HepG2 (cell line): ENCODE results near the gene SMARCA2. TPM values are rescaled to one million over a fixed set of nuclear protein-coding genes. Genes with fewer than 3 reads are reported as not detected.

Experiments
- ERF ChIP-seq: IDR thresholded peaks from 2 replicates; pipeline ENCODE4 v1.6.1; 2018; ENCODE audit warnings: missing biosample characterization, missing genetic modification reagents
- FOXO4 ChIP-seq: sonication (generic); formaldehyde crosslinking; conservative IDR thresholded peaks from 2 replicates; pipeline ENCODE4 v1.8.1; 2023; ENCODE audit warnings: missing genetic modification reagents
- HMG20B ChIP-seq: conservative IDR thresholded peaks from 2 replicates; pipeline ENCODE4 v1.6.1; 2016; ENCODE audit warnings: missing genetic modification reagents, missing compliant biosample characterization
- JDP2 ChIP-seq: sonication (generic); formaldehyde crosslinking; IDR thresholded peaks from 2 replicates; pipeline ENCODE4 v1.8.1; 2022; ENCODE audit warnings: missing genetic modification reagents, borderline replicate concordance
- MAZ ChIP-seq, 2 experiments: sonication (generic) in 1 of 2; formaldehyde crosslinking in 1 of 2; IDR thresholded peaks; 2 replicates each; pipeline versions ENCODE4 v1.5.0 to v1.6.1; 2012 to 2020; ENCODE audit warnings: low read depth in 2 of 2, mild to moderate bottlenecking in 2 of 2, borderline replicate concordance in 1 of 2, improper control_type of control experiment in 1 of 2, low read length in 1 of 2, missing genetic modification reagents in 1 of 2, moderate library complexity in 1 of 2
- MEIS2 ChIP-seq: sonication (generic); formaldehyde crosslinking; IDR thresholded peaks from 2 replicates; pipeline ENCODE4 v1.9.0; 2021; ENCODE audit warnings: mild to moderate bottlenecking, missing genetic modification reagents
- RBFOX2 ChIP-seq: fragments of 200-400 bp; formaldehyde crosslinking; IDR thresholded peaks from 2 replicates; pipeline ENCODE4 v1.6.1; 2017; ENCODE audit warnings: low read depth, mild to moderate bottlenecking, low read length
- SMC3 ChIP-seq: IDR thresholded peaks from 2 replicates; pipeline ENCODE4 v1.6.1; 2011; ENCODE audit warnings: low read length, improper control_type of control experiment
- SP140L ChIP-seq: sonication (generic); formaldehyde crosslinking; IDR thresholded peaks from 2 replicates; pipeline ENCODE4 v1.4.0; 2020; ENCODE audit warnings: missing genetic modification reagents, borderline replicate concordance
- SP4 ChIP-seq: sonication (generic); formaldehyde crosslinking; IDR thresholded peaks from 2 replicates; pipeline ENCODE4 v1.8.1; 2023; ENCODE audit warnings: mild to moderate bottlenecking, missing genetic modification reagents
- SRF ChIP-seq: IDR thresholded peaks from 2 replicates; pipeline ENCODE4 v1.6.1; 2011; ENCODE audit warnings: mild to moderate bottlenecking, low read depth, low read length, moderate library complexity
- ZBTB25 ChIP-seq: IDR thresholded peaks from 2 replicates; pipeline ENCODE4 v1.6.1; 2018; ENCODE audit warnings: missing genetic modification reagents
- ZNF33A ChIP-seq: sonication (generic); formaldehyde crosslinking; IDR thresholded peaks from 2 replicates; pipeline ENCODE4 v1.5.1; 2020; ENCODE audit warnings: missing genetic modification reagents, mild to moderate bottlenecking, moderate library complexity, borderline replicate concordance
- ZNF382 ChIP-seq: sonication (generic); formaldehyde crosslinking; IDR thresholded peaks from 2 replicates; pipeline ENCODE4 v1.5.0; 2020; ENCODE audit warnings: missing genetic modification reagents, mild to moderate bottlenecking, borderline replicate concordance
- ZNF414 ChIP-seq: sonication (generic); formaldehyde crosslinking; IDR thresholded peaks from 2 replicates; pipeline ENCODE4 v1.5.0; 2020; ENCODE audit warnings: missing genetic modification reagents
- ZNF441 ChIP-seq: sonication (generic); formaldehyde crosslinking; IDR thresholded peaks from 2 replicates; pipeline ENCODE4 v1.7.0; 2021; ENCODE audit warnings: missing genetic modification reagents, borderline replicate concordance
- ZNF503 ChIP-seq: sonication (generic); formaldehyde crosslinking; IDR thresholded peaks from 2 replicates; pipeline ENCODE4 v1.4.0; 2020; ENCODE audit warnings: missing genetic modification reagents
- ZNF576 ChIP-seq: sonication (generic); formaldehyde crosslinking; IDR thresholded peaks from 2 replicates; pipeline ENCODE4 v1.4.0; 2020; ENCODE audit warnings: mild to moderate bottlenecking, missing genetic modification reagents
- ZNF772 ChIP-seq: sonication (generic); formaldehyde crosslinking; IDR thresholded peaks from 2 replicates; pipeline ENCODE4 v1.5.0; 2020; ENCODE audit warnings: mild to moderate bottlenecking, missing genetic modification reagents
- ZNF777 ChIP-seq: sonication (generic); formaldehyde crosslinking; IDR thresholded peaks from 2 replicates; pipeline ENCODE4 v1.4.0; 2020; ENCODE audit warnings: missing genetic modification reagents
- ZSCAN31 ChIP-seq: sonication (generic); formaldehyde crosslinking; IDR thresholded peaks from 2 replicates; pipeline ENCODE4 v1.5.0; 2020; ENCODE audit warnings: low read depth, mild to moderate bottlenecking, missing genetic modification reagents
- ZSCAN9 ChIP-seq: IDR thresholded peaks from 2 replicates; pipeline ENCODE4 v1.6.1; 2016; ENCODE audit warnings: borderline replicate concordance
- polyA plus RNA-seq, 8 experiments: library from polyadenylated mRNA; depleted of rRNA in 3 of 8; stranded (reverse) in 7 of 8; unstranded in 1 of 8; fragments of >200 nt; fragmentation: Illumina TruSeq in 4 of 8; extraction: Trizol in 4 of 8; gene quantifications; 2 replicates each; pipeline versions ENCODE4 v1.2.1 to v1.2.3, GENCODE V29; 2011 to 2016; ENCODE audit warnings: low read depth in 4 of 8, missing spikeins in 1 of 8, mixed read lengths in 1 of 8; ENCODE audit not compliant: insufficient read depth in 1 of 8
- total RNA-seq, 5 experiments: library from RNA; depleted of rRNA; stranded (reverse); fragments of >200 nt; fragmentation: Illumina TruSeq; extraction: Trizol; gene quantifications; 2 replicates each; pipeline ENCODE4 v1.2.3, GENCODE V29; 2016; ENCODE audit warnings: low read depth in 1 of 5

SMARCA2 gene
- total and polyA plus RNA-seq, 2 of the 13 experiments (the other 11 are each of a cell fraction or from before 2014, with no cell fraction given) = 22.5 to 23.7 TPM

GRCh38 chr9:2016408-2017330 is 1.5 kb downstream of the SMARCA2 start (continued):
- TF ChIP-seq ZNF503 (CRISPR knock-in tag) (no peak), JDP2 (no peak), FOXO4 (CRISPR knock-in tag) (no peak), SP140L (CRISPR knock-in tag) (no peak), ZNF777 (CRISPR knock-in tag) (peak; percentile 29; the same call in 1 of the 2 replicates), ZNF414 (CRISPR knock-in tag) (no peak), SMC3 (no peak), ZNF576 (CRISPR knock-in tag) (no peak), SP4 (no peak), ZNF772 (peak; percentile 43; the same call in 1 of the 2 replicates), ZSCAN31 (CRISPR knock-in tag) (0 out of 2 replicates have a peak, but pooled peaks have one; percentile 23), ZNF441 (CRISPR knock-in tag) (no peak), ZBTB25 (CRISPR knock-in tag) (no peak), SRF (no peak), ERF (CRISPR knock-in tag) (no peak), ZNF33A (no peak), ZNF382 (no peak), MEIS2 (no peak), HMG20B (no peak), RBFOX2 (0 out of 2 replicates have a peak, but pooled peaks have one; percentile 37), MAZ (IDR thresholded peaks at IDR 0.05; ENCODE audit: borderline replicate concordance, low read depth, low read length) (no peak), MAZ (CRISPR knock-in tag; IDR thresholded peaks at IDR 0.05; ENCODE audit: low read depth) (0 out of 2 replicates have a peak, but pooled peaks have one; percentile 40), ZSCAN9 (CRISPR knock-in tag) (no peak)
